ENCODE results near the gene GRM2. TPM values are rescaled to one million over a fixed set of nuclear protein-coding genes. Genes with fewer than 3 reads are reported as not detected.

Gene GRM2
- total RNA-seq, 1 donor from 2014 or later, result 134 TPM

DNA sequence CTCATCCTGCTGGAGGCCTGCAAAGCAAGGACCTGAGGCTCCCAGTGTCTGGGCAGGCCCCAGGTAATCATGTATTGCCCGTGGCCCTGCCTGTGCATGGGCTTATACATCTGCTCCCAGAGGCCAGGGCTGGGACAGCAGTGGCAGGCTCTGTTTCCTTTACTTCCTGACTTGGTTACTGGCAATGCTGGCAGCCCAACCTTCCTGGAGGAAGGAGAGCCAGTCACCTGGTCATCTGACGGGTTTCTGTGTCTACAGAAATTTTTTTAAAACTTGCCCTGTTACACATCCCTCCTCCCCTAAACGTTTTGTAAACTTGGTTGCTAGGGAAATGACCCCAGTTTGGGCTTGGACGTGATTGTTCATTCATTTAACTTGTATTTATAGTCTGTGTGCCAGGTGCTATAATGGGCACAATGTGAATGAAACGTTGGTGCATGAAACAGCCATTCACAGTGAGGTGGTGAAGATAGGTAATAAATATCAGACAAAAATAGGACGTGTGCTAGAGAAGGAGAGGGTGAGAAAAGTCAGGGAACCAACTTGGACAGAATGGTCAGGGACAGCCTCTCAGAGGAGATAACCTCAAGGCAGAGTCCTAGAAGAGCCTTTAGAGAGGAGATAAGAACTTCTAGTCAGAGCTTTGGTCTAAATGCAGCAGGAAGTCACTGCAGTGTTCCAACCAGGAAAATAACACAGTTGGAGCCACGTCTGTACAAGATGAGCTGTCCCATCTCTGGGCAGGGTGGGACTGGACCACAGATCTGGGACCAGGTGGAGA, 21.7 kb upstream of the GRM2 start:
- Mint-ChIP-seq H3K4me1 (ENCODE audit: low read depth, unreplicated experiment) (peaks cover 44% of the 10 kb centered on the region), H3K9me3 (ENCODE audit: unreplicated experiment) (peaks cover 17% of the 10 kb centered on the region), H3K27me3 (ENCODE audit: unreplicated experiment) (peaks cover 2% of the 10 kb centered on the region), H3K36me3 (ENCODE audit: unreplicated experiment) (no peaks in the 10 kb centered on the region), H3K27ac (ENCODE audit: unreplicated experiment) (peak overlapping the region; percentile 18), H3K4me3 (ENCODE audit: unreplicated experiment) (peak overlapping the region; percentile 68)
- DNase-seq, result no peak
- TF ChIP-seq, protein P1, sequence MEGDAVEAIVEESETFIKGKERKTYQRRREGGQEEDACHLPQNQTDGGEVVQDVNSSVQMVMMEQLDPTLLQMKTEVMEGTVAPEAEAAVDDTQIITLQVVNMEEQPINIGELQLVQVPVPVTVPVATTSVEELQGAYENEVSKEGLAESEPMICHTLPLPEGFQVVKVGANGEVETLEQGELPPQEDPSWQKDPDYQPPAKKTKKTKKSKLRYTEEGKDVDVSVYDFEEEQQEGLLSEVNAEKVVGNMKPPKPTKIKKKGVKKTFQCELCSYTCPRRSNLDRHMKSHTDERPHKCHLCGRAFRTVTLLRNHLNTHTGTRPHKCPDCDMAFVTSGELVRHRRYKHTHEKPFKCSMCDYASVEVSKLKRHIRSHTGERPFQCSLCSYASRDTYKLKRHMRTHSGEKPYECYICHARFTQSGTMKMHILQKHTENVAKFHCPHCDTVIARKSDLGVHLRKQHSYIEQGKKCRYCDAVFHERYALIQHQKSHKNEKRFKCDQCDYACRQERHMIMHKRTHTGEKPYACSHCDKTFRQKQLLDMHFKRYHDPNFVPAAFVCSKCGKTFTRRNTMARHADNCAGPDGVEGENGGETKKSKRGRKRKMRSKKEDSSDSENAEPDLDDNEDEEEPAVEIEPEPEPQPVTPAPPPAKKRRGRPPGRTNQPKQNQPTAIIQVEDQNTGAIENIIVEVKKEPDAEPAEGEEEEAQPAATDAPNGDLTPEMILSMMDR (IDR thresholded peaks at IDR 0.05; ENCODE audit: partially characterized antibody, unreplicated experiment), result no peak

DNA sequence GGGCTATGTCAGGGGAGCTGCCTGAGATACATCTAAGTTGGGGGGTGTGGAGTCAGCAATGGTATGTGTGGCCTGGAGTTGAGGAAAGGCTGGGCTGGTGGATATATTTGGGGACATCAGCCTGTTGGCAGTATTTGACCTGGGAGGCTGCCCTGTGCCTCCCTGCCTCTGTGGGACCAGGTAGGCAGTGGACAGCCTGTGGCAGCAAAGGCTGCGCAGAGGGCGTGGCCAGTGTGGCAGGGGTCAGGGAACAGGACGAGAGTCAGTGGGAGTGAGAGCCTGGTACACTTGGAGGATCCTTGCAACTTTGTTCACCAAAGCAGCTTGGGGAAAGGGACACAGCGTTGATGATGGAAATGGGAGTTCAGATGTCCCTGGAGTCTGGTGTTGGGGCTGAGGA, 20.8 kb upstream of the GRM2 start:
- H3K4me3 Mint-ChIP-seq (ENCODE audit: unreplicated experiment), result peak overlapping the region; percentile 68
- TF ChIP-seq, protein P1 (IDR thresholded peaks at IDR 0.05; ENCODE audit: partially characterized antibody, unreplicated experiment), result no peak
- H3K9me3 Mint-ChIP-seq (ENCODE audit: unreplicated experiment), result peaks cover 17% of the 10 kb centered on the region
- peaks cover 2% of the 10 kb centered on the region for H3K27me3 Mint-ChIP-seq (ENCODE audit: unreplicated experiment)
- no peak for DNase-seq
- H3K27ac Mint-ChIP-seq (ENCODE audit: unreplicated experiment), result peak overlapping the region; percentile 8
- H3K36me3 Mint-ChIP-seq (ENCODE audit: unreplicated experiment), result no peaks in the 10 kb centered on the region
- peaks cover 43% of the 10 kb centered on the region for H3K4me1 Mint-ChIP-seq (ENCODE audit: low read depth, unreplicated experiment)

DNA sequence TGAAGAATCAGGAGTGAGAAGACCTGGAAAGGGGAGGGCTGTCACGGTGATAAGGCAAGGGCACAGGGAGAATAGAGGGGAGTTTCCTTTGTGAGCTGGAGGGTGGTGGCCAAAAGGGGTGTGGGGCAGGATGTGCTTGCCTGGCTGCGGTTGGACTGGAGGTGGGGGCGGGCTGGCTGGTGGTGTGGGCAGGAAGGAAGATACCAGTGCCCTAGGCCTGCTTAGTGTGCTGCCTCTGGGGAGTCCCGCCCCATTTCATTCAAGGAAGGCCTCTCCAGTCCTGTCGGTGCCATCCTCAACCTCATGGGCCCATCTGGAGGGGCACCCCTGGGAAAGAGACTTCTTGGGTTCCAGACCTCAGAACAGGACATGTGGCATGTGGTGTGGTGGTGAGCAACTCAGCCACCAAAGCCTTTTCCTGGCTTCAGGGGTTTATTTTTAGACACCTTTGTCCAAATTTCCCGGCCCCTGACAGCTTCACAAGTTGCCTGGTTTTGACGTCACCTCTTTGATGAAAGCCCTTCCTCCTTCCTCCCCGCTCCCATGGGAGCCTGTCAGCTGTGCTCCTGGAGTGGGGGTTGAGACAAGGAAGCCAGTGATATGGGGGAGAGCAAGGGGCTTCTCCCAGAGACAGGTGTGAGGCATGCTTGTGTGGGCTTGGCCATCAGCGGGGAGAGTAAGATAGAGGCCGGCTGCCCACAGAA, 20.2 kb upstream of the GRM2 start:
- Mint-ChIP-seq H3K4me3 (ENCODE audit: unreplicated experiment) (peak overlapping the region; percentile 72), H3K27me3 (ENCODE audit: unreplicated experiment) (peaks cover 2% of the 10 kb centered on the region), H3K36me3 (ENCODE audit: unreplicated experiment) (no peaks in the 10 kb centered on the region), H3K9me3 (ENCODE audit: unreplicated experiment) (peaks cover 15% of the 10 kb centered on the region), H3K27ac (ENCODE audit: unreplicated experiment) (peak overlapping the region; percentile 8), H3K4me1 (ENCODE audit: low read depth, unreplicated experiment) (peaks cover 38% of the 10 kb centered on the region)
- TF ChIP-seq, protein P1 (IDR thresholded peaks at IDR 0.05; ENCODE audit: partially characterized antibody, unreplicated experiment), result no peak
- no peak for DNase-seq

DNA sequence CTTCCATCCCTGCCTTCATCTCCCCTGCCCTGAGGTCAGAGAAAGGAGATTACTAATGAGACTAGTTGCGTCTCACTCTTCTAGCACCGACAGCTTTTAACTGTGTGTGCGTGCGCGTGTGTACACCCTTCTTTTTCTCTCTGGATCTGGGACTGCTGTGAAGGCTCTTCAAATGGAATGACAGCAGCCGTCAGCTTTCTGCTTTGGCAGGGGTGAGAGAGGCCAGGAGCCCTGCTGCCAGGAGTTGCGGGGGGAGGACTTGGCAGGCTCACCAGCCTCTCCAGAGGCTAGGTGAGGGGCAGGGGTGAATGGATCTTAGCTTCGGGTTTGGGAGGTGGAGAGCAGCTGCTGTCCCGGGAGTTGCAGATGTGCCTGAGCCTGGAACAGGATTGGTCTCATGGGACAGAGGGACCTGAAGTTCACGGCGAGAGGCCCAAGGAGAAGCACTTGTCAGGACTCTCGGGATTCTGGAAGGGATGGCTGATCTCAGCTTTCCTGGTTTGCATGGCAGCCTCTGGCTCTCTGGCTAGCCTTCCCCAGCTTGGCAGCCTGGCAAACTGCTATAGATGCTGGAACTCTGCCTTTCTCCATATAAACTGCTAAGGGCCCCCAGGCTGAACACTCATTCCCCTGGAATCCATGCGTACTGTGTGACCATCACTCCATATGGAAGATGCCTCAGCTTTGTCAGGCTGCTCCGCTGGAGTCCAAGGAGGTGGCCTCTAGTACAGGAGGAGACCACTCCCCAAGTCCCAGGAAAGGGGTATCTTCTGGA, 19.2 kb upstream of the GRM2 start:
- Mint-ChIP-seq H3K36me3 (ENCODE audit: unreplicated experiment) (no peaks in the 10 kb centered on the region), H3K9me3 (ENCODE audit: unreplicated experiment) (peaks cover 15% of the 10 kb centered on the region), H3K4me3 (ENCODE audit: unreplicated experiment) (peak overlapping the region; percentile 72), H3K27ac (ENCODE audit: unreplicated experiment) (peak overlapping the region; percentile 46), H3K4me1 (ENCODE audit: low read depth, unreplicated experiment) (peaks cover 34% of the 10 kb centered on the region), H3K27me3 (ENCODE audit: unreplicated experiment) (peaks cover 2% of the 10 kb centered on the region)
- TF ChIP-seq, protein P1 (IDR thresholded peaks at IDR 0.05; ENCODE audit: partially characterized antibody, unreplicated experiment), result no peak
- DNase-seq, result no peak
